HEK293 (cell line): ENCODE data around the gene HOXD12.

Source experiments
- CTCF ChIA-PET: fragments of 350-600 bp; formaldehyde crosslinking; extraction: SDS; loops from one replicate; lab custom pipeline; 2021; ENCODE audit warnings: antibody characterized with exemption; lab: Yijun Ruan, JAX
- POLR2A ChIA-PET: fragments of 300-600 bp; formaldehyde crosslinking; extraction: SDS; loops from one replicate; lab custom pipeline; 2020; ENCODE audit warnings: antibody characterized with exemption, inconsistent platforms; lab: Yijun Ruan, JAX
- H3K27ac ChIP-seq: fragments of 200-500 bp; sonication (Bioruptor generic); 2 replicates; pipeline ENCODE4 v1.5.1; 2014; ENCODE audit warnings: low read depth, low read length, control low read depth, inconsistent platforms; ENCODE audit errors: extremely low read depth
- H3K36me3 ChIP-seq, 2 experiments: fragments of 200-500 bp in 1 of 2; sonication (Bioruptor generic) in 1 of 2; 1 replicate in 1 of 2; 2 replicates in 1 of 2; pipeline ENCODE4 v1.5.1; 2014 to 2017; ENCODE audit warnings: inconsistent platforms in 2 of 2, low read length in 2 of 2; ENCODE audit not compliant: control insufficient read depth in 2 of 2, insufficient read depth in 1 of 2
- H3K4me1 ChIP-seq: fragments of 200-500 bp; sonication (Bioruptor generic); 2 replicates; pipeline ENCODE4 v1.5.1; 2014; ENCODE audit warnings: mild to moderate bottlenecking, low read length, inconsistent platforms; ENCODE audit not compliant: control insufficient read depth, insufficient read depth
- H3K4me3 ChIP-seq: 2 replicates; pipeline ENCODE4 v1.5.1; 2011; ENCODE audit warnings: low read depth, mild to moderate bottlenecking, control low read depth, low read length, moderate library complexity
- H3K9me3 ChIP-seq: fragments of 200-500 bp; sonication (Bioruptor generic); 2 replicates; pipeline ENCODE4 v1.5.1; 2014; ENCODE audit warnings: low read depth, low read length, inconsistent platforms; ENCODE audit not compliant: control insufficient read depth, insufficient read depth
- KLF10 ChIP-seq: fragments of 450-650 bp; IDR thresholded peaks from 2 replicates; pipeline ENCODE4 v1.5.1; 2018; ENCODE audit warnings: missing biosample characterization, mild to moderate bottlenecking, missing genetic modification characterization
- PRDM2 ChIP-seq: fragments of 450-650 bp; formaldehyde crosslinking; IDR thresholded peaks from 2 replicates; pipeline ENCODE4 v1.5.1; 2016; ENCODE audit warnings: missing biosample characterization, missing genetic modification characterization, borderline replicate concordance
- WT1 ChIP-seq: fragments of 450-650 bp; formaldehyde crosslinking; IDR thresholded peaks from 2 replicates; pipeline ENCODE4 v1.5.1; 2016; ENCODE audit warnings: missing biosample characterization, missing genetic modification characterization
- ZFP69B ChIP-seq: fragments of 450-650 bp; formaldehyde crosslinking; IDR thresholded peaks from 2 replicates; pipeline ENCODE4 v1.5.1; 2016; ENCODE audit warnings: missing biosample characterization, missing genetic modification characterization
- ZIC2 ChIP-seq: fragments of 450-650 bp; formaldehyde crosslinking; IDR thresholded peaks from 2 replicates; pipeline ENCODE4 v1.5.1; 2016; ENCODE audit warnings: missing biosample characterization, missing genetic modification characterization
- ZNF133 ChIP-seq: fragments of 450-650 bp; formaldehyde crosslinking; IDR thresholded peaks from 2 replicates; pipeline ENCODE4 v1.5.1; 2016; ENCODE audit warnings: missing biosample characterization, missing genetic modification characterization
- ZNF2 ChIP-seq: fragments of 450-650 bp; formaldehyde crosslinking; IDR thresholded peaks from 2 replicates; pipeline ENCODE4 v1.5.1; 2016; ENCODE audit warnings: missing biosample characterization, missing genetic modification characterization
- ZNF211 ChIP-seq: fragments of 450-650 bp; formaldehyde crosslinking; IDR thresholded peaks from 2 replicates; pipeline ENCODE4 v1.5.1; 2016; ENCODE audit warnings: low read depth, missing biosample characterization, missing genetic modification characterization
- ZNF239 ChIP-seq: fragments of 450-650 bp; formaldehyde crosslinking; IDR thresholded peaks from 2 replicates; pipeline ENCODE4 v1.5.1; 2016; ENCODE audit warnings: missing biosample characterization, missing genetic modification characterization
- ZNF324 ChIP-seq: fragments of 450-650 bp; formaldehyde crosslinking; IDR thresholded peaks from 2 replicates; pipeline ENCODE4 v1.5.1; 2016; ENCODE audit warnings: missing biosample characterization, missing genetic modification characterization
- ZNF354C ChIP-seq: fragments of 450-650 bp; formaldehyde crosslinking; IDR thresholded peaks from 2 replicates; pipeline ENCODE4 v1.5.1; 2016; ENCODE audit warnings: missing biosample characterization, missing genetic modification characterization, low read depth, borderline replicate concordance
- ZNF398 ChIP-seq: fragments of 450-650 bp; formaldehyde crosslinking; IDR thresholded peaks from 2 replicates; pipeline ENCODE4 v1.5.1; 2017; ENCODE audit warnings: missing biosample characterization, missing genetic modification characterization
- ZNF510 ChIP-seq: fragments of 450-650 bp; formaldehyde crosslinking; IDR thresholded peaks from 2 replicates; pipeline ENCODE4 v1.5.1; 2018; ENCODE audit warnings: mild to moderate bottlenecking, missing genetic modification characterization, missing biosample characterization; ENCODE audit not compliant: insufficient replicate concordance
- ZNF549 ChIP-seq: fragments of 450-650 bp; IDR thresholded peaks from 2 replicates; pipeline ENCODE4 v1.5.1; 2018; ENCODE audit warnings: missing biosample characterization, missing genetic modification characterization, mild to moderate bottlenecking, inconsistent platforms, moderate library complexity
- ZNF664 ChIP-seq: fragments of 450-650 bp; formaldehyde crosslinking; IDR thresholded peaks from 2 replicates; pipeline ENCODE4 v1.5.1; 2016; ENCODE audit warnings: missing biosample characterization, missing genetic modification characterization
- ZNF830 ChIP-seq: fragments of 450-650 bp; IDR thresholded peaks from 2 replicates; pipeline ENCODE4 v1.5.0; 2018; ENCODE audit warnings: missing biosample characterization, missing genetic modification characterization, low read depth, mild to moderate bottlenecking, moderate library complexity
- ZSCAN5A ChIP-seq: fragments of 450-650 bp; formaldehyde crosslinking; IDR thresholded peaks from 2 replicates; pipeline ENCODE4 v1.5.1; 2016; ENCODE audit warnings: missing biosample characterization, missing genetic modification characterization
- TF ChIP-seq, protein P1 (sequence below): fragments of 450-650 bp; formaldehyde crosslinking; conservative IDR thresholded peaks from 2 replicates; pipeline ENCODE4 v1.5.1; 2016; ENCODE audit warnings: low read depth, missing biosample characterization, missing genetic modification characterization

HOXD12 gene

DNA sequence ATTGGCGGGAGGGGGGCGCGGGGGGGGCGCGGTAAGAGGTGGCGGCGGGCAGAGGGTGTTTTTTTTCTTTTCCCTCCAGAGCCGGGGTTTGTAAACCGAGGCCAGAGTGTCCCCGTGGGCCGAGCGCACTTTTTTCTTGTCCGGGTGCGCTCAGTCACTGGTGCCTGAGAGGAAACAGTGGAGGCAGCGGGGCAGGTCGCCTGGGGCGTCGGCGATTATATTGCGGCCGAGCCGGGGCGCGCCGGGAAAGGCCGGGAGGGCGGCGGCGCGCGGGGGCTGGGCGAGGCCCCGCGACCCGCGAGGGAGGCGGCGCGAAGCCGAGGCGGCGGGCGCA lies 30.2 kb downstream of the HOXD12 start:
- ChIA-PET CTCF (interaction anchor here (0.7 to 3.1 kb wide), 8 partner anchors 11 to 1019 kb away, joined by 3 to 19 read pairs (median 4); no protein-coding TSS in a partner anchor), POLR2A (interaction anchor here (0.6 to 1.7 kb wide), 5 partner anchors 24 to 514 kb away, joined by 3 to 4 read pairs (median 3); no protein-coding TSS in a partner anchor)
- peak overlapping the region; percentile 56 for H3K4me3 ChIP-seq
- H3K4me1 ChIP-seq: peaks cover 5% of the 10 kb centered on the region; the same call in 1 of the 2 replicates
- no peak for TF ChIP-seq ZNF354C (tag by site-specific recombination)
- TF ChIP-seq ZNF398 (tag by site-specific recombination): 0 out of 2 replicates have a peak, but pooled peaks have one; percentile 0
- H3K36me3 ChIP-seq: peaks cover 0 to 5% of the 10 kb centered on the region in 2 experiments; a peak in 1 of 3 replicates
- H3K27ac ChIP-seq: peak overlapping the region; percentile 98
- H3K9me3 ChIP-seq: no peaks in the 10 kb centered on the region

- H3K4me3 ChIP-seq: peak overlapping the region; percentile 56
- ChIA-PET POLR2A (interaction anchor here (0.6 to 1.7 kb wide), 7 partner anchors 11 to 514 kb away, joined by 3 to 6 read pairs (median 3); no protein-coding TSS in a partner anchor), CTCF (interaction anchor here (0.5 to 3.1 kb wide), 12 partner anchors 10 to 1018 kb away, joined by 3 to 19 read pairs (median 4); no protein-coding TSS in a partner anchor)
- no peaks in the 10 kb centered on the region for H3K9me3 ChIP-seq
- H3K27ac ChIP-seq: peak overlapping the region; percentile 98
- H3K4me1 ChIP-seq: peaks cover 10% of the 10 kb centered on the region; the same call in 1 of the 2 replicates
- no peaks in the 10 kb centered on the region for H3K36me3 ChIP-seq
- TF ChIP-seq ZNF133 (no peak), ZNF239 (tag by site-specific recombination) (no peak), ZNF830 (tag by site-specific recombination) (no peak), ZNF2 (tag by site-specific recombination) (no peak), ZNF211 (no peak), ZNF510 (tag by site-specific recombination) (no peak), ZFP69B (0 out of 2 replicates have a peak, but pooled peaks have one; percentile 18), ZNF664 (tag by site-specific recombination) (no peak), PRDM2 (no peak), ZSCAN5A (no peak), WT1 (tag by site-specific recombination) (peak; percentile 56; the same call in 1 of the 2 replicates), ZIC2 (tag by site-specific recombination) (peak; percentile 76), ZNF354C (tag by site-specific recombination) (no peak), KLF10 (tag by site-specific recombination) (peak; percentile 48; the same call in 1 of the 2 replicates), ZNF549 (tag by site-specific recombination) (no peak), ZNF324 (peak; percentile 18; the same call in 1 of the 2 replicates)
- TF ChIP-seq, protein P1, sequence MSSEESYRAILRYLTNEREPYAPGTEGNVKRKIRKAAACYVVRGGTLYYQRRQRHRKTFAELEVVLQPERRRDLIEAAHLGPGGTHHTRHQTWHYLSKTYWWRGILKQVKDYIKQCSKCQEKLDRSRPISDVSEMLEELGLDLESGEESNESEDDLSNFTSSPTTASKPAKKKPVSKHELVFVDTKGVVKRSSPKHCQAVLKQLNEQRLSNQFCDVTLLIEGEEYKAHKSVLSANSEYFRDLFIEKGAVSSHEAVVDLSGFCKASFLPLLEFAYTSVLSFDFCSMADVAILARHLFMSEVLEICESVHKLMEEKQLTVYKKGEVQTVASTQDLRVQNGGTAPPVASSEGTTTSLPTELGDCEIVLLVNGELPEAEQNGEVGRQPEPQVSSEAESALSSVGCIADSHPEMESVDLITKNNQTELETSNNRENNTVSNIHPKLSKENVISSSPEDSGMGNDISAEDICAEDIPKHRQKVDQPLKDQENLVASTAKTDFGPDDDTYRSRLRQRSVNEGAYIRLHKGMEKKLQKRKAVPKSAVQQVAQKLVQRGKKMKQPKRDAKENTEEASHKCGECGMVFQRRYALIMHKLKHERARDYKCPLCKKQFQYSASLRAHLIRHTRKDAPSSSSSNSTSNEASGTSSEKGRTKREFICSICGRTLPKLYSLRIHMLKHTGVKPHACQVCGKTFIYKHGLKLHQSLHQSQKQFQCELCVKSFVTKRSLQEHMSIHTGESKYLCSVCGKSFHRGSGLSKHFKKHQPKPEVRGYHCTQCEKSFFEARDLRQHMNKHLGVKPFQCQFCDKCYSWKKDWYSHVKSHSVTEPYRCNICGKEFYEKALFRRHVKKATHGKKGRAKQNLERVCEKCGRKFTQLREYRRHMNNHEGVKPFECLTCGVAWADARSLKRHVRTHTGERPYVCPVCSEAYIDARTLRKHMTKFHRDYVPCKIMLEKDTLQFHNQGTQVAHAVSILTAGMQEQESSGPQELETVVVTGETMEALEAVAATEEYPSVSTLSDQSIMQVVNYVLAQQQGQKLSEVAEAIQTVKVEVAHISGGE (tag by site-specific recombination): peak; percentile 28; the same call in 1 of the 2 replicates
These were observed 30.8 kb downstream of the HOXD12 start for GRCh38 chr2:176130147-176130956.
